Activated T-cell treated with anti-CD3 and anti-CD28 coated beads, Interleukin-2, amount 50 U/mL, for 4 hours (primary cell): Measurements from ENCODE around the gene CHRNA7. TPM values are rescaled to one million over a fixed set of nuclear protein-coding genes. Genes with fewer than 3 reads are reported as not detected.

Source experiments
- ATAC-seq, 2 donors: fragments of 200-7000 bp; cut with Tn5 transposase; one replicate each; pipeline ENCODE4 v1.10.0; 2021
- DNase-seq: peaks from one replicate; pipeline ENCODE4 v3.0.0-alpha.2; 2020
- H3K27me3 Mint-ChIP-seq: one replicate; pipeline ENCODE4 v1.8.0; 2021; ENCODE audit warnings: low read depth, mixed read lengths
- H3K36me3 Mint-ChIP-seq: one replicate; pipeline ENCODE4 v1.8.0; 2022; ENCODE audit warnings: mixed read lengths; ENCODE audit not compliant: insufficient read depth
- H3K4me1 Mint-ChIP-seq: one replicate; pipeline ENCODE4 v1.8.0; 2021; ENCODE audit warnings: low read depth, mixed read lengths
- H3K4me3 Mint-ChIP-seq: one replicate; pipeline ENCODE4 v1.8.0; 2021; ENCODE audit warnings: mild to moderate bottlenecking, moderate library complexity, mixed read lengths
- H3K9me3 Mint-ChIP-seq: one replicate; pipeline ENCODE4 v1.8.0; 2021; ENCODE audit warnings: mixed read lengths
- total RNA-seq, 3 donors: library from RNA; stranded (reverse); gene quantifications; one replicate each; pipeline ENCODE4 v1.2.1, GENCODE V29; 2021

CHRNA7 gene
- total RNA-seq, 3 donors from 2014 or later: 0.21 TPM; not detected in 2

- no peak overlapping the region for H3K4me3 Mint-ChIP-seq
- DNase-seq: no peak
These were observed 68.9 kb downstream of the CHRNA7 start for GRCh38 chr15:32099097-32099785.

GRCh38 chr15:32099956-32100684, 69.8 kb downstream of the CHRNA7 start:
- no peaks in the 10 kb centered on the region for H3K9me3 Mint-ChIP-seq
- no peak for ATAC-seq
- no peaks in the 10 kb centered on the region for H3K4me1 Mint-ChIP-seq
- H3K4me3 Mint-ChIP-seq: no peak overlapping the region
- H3K36me3 Mint-ChIP-seq: no peaks in the 10 kb centered on the region
- H3K27me3 Mint-ChIP-seq: peaks cover 25% of the 10 kb centered on the region
- DNase-seq: no peak

More at GRCh38 chr15:32099097-32099785, 68.9 kb downstream of the CHRNA7 start:
- peaks cover 26% of the 10 kb centered on the region for H3K27me3 Mint-ChIP-seq
- no peaks in the 10 kb centered on the region for H3K36me3 Mint-ChIP-seq
- no peaks in the 10 kb centered on the region for H3K4me1 Mint-ChIP-seq
- H3K9me3 Mint-ChIP-seq: no peaks in the 10 kb centered on the region
- no peak for ATAC-seq

GRCh38 chr15:32104061-32104995, 74.0 kb downstream of the CHRNA7 start:
- Mint-ChIP-seq H3K4me1 (no peaks in the 10 kb centered on the region), H3K27me3 (peaks cover 23% of the 10 kb centered on the region), H3K4me3 (no peak overlapping the region), H3K36me3 (no peaks in the 10 kb centered on the region), H3K9me3 (no peaks in the 10 kb centered on the region)
- no peak for ATAC-seq
- no peak for DNase-seq

- Mint-ChIP-seq H3K4me3 (no peak overlapping the region), H3K9me3 (no peaks in the 10 kb centered on the region), H3K36me3 (no peaks in the 10 kb centered on the region), H3K4me1 (no peaks in the 10 kb centered on the region), H3K27me3 (peaks cover 21% of the 10 kb centered on the region)
- DNase-seq: no peak
- no peak for ATAC-seq
These were observed 75.2 kb downstream of the CHRNA7 start for GRCh38 chr15:32105258-32106241.

GRCh38 chr15:32106401-32107381, 76.4 kb downstream of the CHRNA7 start:
- no peak for DNase-seq
- Mint-ChIP-seq H3K27me3 (peaks cover 19% of the 10 kb centered on the region), H3K36me3 (no peaks in the 10 kb centered on the region), H3K9me3 (no peaks in the 10 kb centered on the region), H3K4me1 (no peaks in the 10 kb centered on the region), H3K4me3 (no peak overlapping the region)
- no peak for ATAC-seq

- no peak for ATAC-seq
- H3K27me3 Mint-ChIP-seq: peaks cover 19% of the 10 kb centered on the region
- no peak overlapping the region for H3K4me3 Mint-ChIP-seq
- H3K4me1 Mint-ChIP-seq: no peaks in the 10 kb centered on the region
- DNase-seq: no peak
- H3K9me3 Mint-ChIP-seq: no peaks in the 10 kb centered on the region
- H3K36me3 Mint-ChIP-seq: no peaks in the 10 kb centered on the region
These were observed 77.3 kb downstream of the CHRNA7 start for GRCh38 chr15:32107477-32108080.

GRCh38 chr15:32108661-32109060, 78.3 kb downstream of the CHRNA7 start:
- Mint-ChIP-seq H3K27me3 (peaks cover 17% of the 10 kb centered on the region), H3K4me3 (no peak overlapping the region), H3K9me3 (no peaks in the 10 kb centered on the region), H3K36me3 (no peaks in the 10 kb centered on the region), H3K4me1 (no peaks in the 10 kb centered on the region)
- no peak for DNase-seq
- no peak for ATAC-seq

- ATAC-seq: no peak
- H3K4me3 Mint-ChIP-seq: no peak overlapping the region
- H3K9me3 Mint-ChIP-seq: no peaks in the 10 kb centered on the region
- no peak for DNase-seq
- no peaks in the 10 kb centered on the region for H3K36me3 Mint-ChIP-seq
- peaks cover 8% of the 10 kb centered on the region for H3K27me3 Mint-ChIP-seq
- H3K4me1 Mint-ChIP-seq: no peaks in the 10 kb centered on the region
These were observed 81.8 kb downstream of the CHRNA7 start for GRCh38 chr15:32112101-32112500.

- no peaks in the 10 kb centered on the region for H3K4me1 Mint-ChIP-seq
- H3K36me3 Mint-ChIP-seq: no peaks in the 10 kb centered on the region
- H3K27me3 Mint-ChIP-seq: peaks cover 8% of the 10 kb centered on the region
- no peak overlapping the region for H3K4me3 Mint-ChIP-seq
- no peak for ATAC-seq
- no peak for DNase-seq
- no peaks in the 10 kb centered on the region for H3K9me3 Mint-ChIP-seq
These were observed 82.9 kb downstream of the CHRNA7 start for GRCh38 chr15:32113224-32113623.

GRCh38 chr15:32117122-32117521, 86.8 kb downstream of the CHRNA7 start:
- no peak overlapping the region for H3K4me3 Mint-ChIP-seq
- no peaks in the 10 kb centered on the region for H3K4me1 Mint-ChIP-seq
- H3K27me3 Mint-ChIP-seq: peaks cover 6% of the 10 kb centered on the region
- ATAC-seq: no peak
- no peaks in the 10 kb centered on the region for H3K36me3 Mint-ChIP-seq
- no peaks in the 10 kb centered on the region for H3K9me3 Mint-ChIP-seq
- DNase-seq: no peak

GRCh38 chr15:32119286-32119685, 89.0 kb downstream of the CHRNA7 start:
- Mint-ChIP-seq H3K9me3 (no peaks in the 10 kb centered on the region), H3K4me1 (no peaks in the 10 kb centered on the region), H3K27me3 (peaks cover 6% of the 10 kb centered on the region), H3K36me3 (no peaks in the 10 kb centered on the region), H3K4me3 (no peak overlapping the region)
- no peak for DNase-seq
- no peak for ATAC-seq

- Mint-ChIP-seq H3K9me3 (no peaks in the 10 kb centered on the region), H3K4me1 (no peaks in the 10 kb centered on the region), H3K36me3 (no peaks in the 10 kb centered on the region), H3K4me3 (no peak overlapping the region), H3K27me3 (peaks cover 6% of the 10 kb centered on the region)
- ATAC-seq (no peak), DNase-seq (no peak)
These were observed 89.5 kb downstream of the CHRNA7 start for GRCh38 chr15:32119694-32120330.
